Loucy (cell line): Measurements from ENCODE around the gene ASB10.

ENCODE experiments used
- H2AFZ ChIP-seq: fragments of 200-600 bp; sonication (generic); 2 replicates; pipeline ENCODE4 v1.6.0; 2016; ENCODE audit warnings: antibody characterized with exemption, mild to moderate bottlenecking, low read length, moderate library complexity
- H3F3A ChIP-seq: fragments of 200-600 bp; 2 replicates; pipeline ENCODE4 v1.6.0; 2016; ENCODE audit warnings: antibody characterized with exemption, low read depth, mild to moderate bottlenecking
- H3K27me3 ChIP-seq: fragments of 200-600 bp; sonication (generic); 2 replicates; pipeline ENCODE4 v1.6.1; 2014; ENCODE audit warnings: low read length, mild to moderate bottlenecking; ENCODE audit not compliant: insufficient read depth, poor library complexity, severe bottlenecking
- H3K36me3 ChIP-seq: fragments of 200-600 bp; sonication (generic); 2 replicates; pipeline ENCODE4 v1.6.1; 2016; ENCODE audit warnings: low read length; ENCODE audit not compliant: insufficient read depth
- H3K4me1 ChIP-seq: fragments of 200-600 bp; sonication (generic); 2 replicates; pipeline ENCODE4 v1.5.1; 2014; ENCODE audit warnings: low read length, mild to moderate bottlenecking; ENCODE audit not compliant: insufficient read depth, poor library complexity, severe bottlenecking
- H3K4me2 ChIP-seq: fragments of 200-600 bp; sonication (generic); 2 replicates; pipeline ENCODE4 v1.6.0; 2014; ENCODE audit warnings: antibody characterized with exemption, low read length, low read depth, mild to moderate bottlenecking; ENCODE audit not compliant: poor library complexity, severe bottlenecking
- H3K4me3 ChIP-seq: fragments of 200-600 bp; sonication (generic); 2 replicates; pipeline ENCODE4 v1.5.1; 2014; ENCODE audit warnings: low read length, mild to moderate bottlenecking, mixed read lengths; ENCODE audit not compliant: poor library complexity, severe bottlenecking
- H3K79me2 ChIP-seq: fragments of 200-600 bp; sonication (generic); 2 replicates; pipeline ENCODE4 v1.6.1; 2014; ENCODE audit warnings: low read length; ENCODE audit not compliant: insufficient read depth
- H3K9ac ChIP-seq: fragments of 200-600 bp; sonication (generic); 2 replicates; pipeline ENCODE4 v1.6.0; 2014; ENCODE audit warnings: mild to moderate bottlenecking, low read depth, low read length, moderate library complexity; ENCODE audit not compliant: poor library complexity, severe bottlenecking
- H3K9me2 ChIP-seq: fragments of 200-600 bp; sonication (generic); replicated peaks from 2 replicates; pipeline ENCODE4 v1.6.1; 2016; ENCODE audit warnings: low read depth, low read length, mixed read lengths
- H3K9me3 ChIP-seq: fragments of 200-600 bp; sonication (generic); 2 replicates; pipeline ENCODE4 v1.6.1; 2014; ENCODE audit warnings: mild to moderate bottlenecking, antibody characterized with exemption, low read length, low read depth; ENCODE audit not compliant: insufficient read depth
- H4K20me1 ChIP-seq: fragments of 200-600 bp; sonication (generic); 2 replicates; pipeline ENCODE4 v1.6.0; 2014; ENCODE audit warnings: antibody characterized with exemption, low read length, mild to moderate bottlenecking; ENCODE audit not compliant: insufficient read depth, poor library complexity, severe bottlenecking
- EZH2phosphoT487 ChIP-seq: fragments of 200-600 bp; IDR thresholded peaks from 2 replicates; pipeline ENCODE4 v1.6.1; 2018; ENCODE audit warnings: antibody characterized with exemption, mild to moderate bottlenecking, moderate library complexity, borderline replicate concordance
- TF ChIP-seq, protein P1 (sequence below): fragments of 200-600 bp; sonication (generic); conservative IDR thresholded peaks from 2 replicates; pipeline ENCODE4 v1.5.1; 2014; ENCODE audit warnings: mild to moderate bottlenecking, antibody characterized with exemption, low read length

Gene ASB10

DNA sequence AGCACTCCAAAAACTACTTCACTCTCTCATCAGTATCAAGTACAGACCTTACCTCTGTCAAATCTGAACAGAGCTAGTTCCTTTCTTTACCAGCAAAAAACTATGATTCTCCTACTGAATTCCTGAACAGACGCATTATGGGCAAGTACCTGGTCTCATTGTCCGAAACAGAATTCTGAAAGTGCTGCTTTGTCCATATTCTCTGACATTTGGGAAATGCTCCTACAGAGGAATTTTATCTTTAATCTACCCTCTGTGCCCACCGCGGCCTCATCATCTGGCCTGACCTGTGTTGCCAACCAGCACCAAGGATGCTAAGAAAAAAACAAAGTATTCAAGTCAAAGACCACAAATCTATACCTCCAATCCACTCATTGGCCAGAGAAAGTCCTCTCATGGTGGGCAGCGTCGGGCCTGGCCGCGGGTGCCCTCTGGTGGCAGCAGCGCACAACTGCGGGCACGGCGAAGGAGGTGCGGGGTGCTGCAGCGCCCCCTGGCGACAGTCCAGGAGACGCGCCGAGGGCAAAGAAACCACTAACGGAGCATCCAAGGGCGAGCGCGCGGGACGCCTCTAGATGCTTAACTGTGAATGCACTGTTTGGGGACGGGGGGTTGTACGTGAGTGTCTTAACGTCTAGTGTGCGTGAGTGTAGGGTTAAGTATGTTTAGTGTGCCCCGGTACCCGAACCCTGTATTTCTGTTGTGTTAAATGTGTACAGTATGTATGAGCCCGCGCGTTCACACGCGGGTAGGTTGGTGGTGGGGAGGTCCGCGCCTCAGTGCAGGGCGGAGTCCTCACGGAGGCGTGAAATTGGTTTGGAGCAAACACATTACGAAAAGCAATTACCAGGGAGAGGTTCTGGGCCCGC, 14.5 kb downstream of the ASB10 start:
- no peak overlapping the region for H3K4me3 ChIP-seq
- no peaks in the 10 kb centered on the region for H3F3A ChIP-seq
- H3K36me3 ChIP-seq, result no peaks in the 10 kb centered on the region
- H3K4me1 ChIP-seq, result no peaks in the 10 kb centered on the region
- no peak overlapping the region for H3K4me2 ChIP-seq
- H3K27me3 ChIP-seq, result no peaks in the 10 kb centered on the region
- TF ChIP-seq, protein P1, sequence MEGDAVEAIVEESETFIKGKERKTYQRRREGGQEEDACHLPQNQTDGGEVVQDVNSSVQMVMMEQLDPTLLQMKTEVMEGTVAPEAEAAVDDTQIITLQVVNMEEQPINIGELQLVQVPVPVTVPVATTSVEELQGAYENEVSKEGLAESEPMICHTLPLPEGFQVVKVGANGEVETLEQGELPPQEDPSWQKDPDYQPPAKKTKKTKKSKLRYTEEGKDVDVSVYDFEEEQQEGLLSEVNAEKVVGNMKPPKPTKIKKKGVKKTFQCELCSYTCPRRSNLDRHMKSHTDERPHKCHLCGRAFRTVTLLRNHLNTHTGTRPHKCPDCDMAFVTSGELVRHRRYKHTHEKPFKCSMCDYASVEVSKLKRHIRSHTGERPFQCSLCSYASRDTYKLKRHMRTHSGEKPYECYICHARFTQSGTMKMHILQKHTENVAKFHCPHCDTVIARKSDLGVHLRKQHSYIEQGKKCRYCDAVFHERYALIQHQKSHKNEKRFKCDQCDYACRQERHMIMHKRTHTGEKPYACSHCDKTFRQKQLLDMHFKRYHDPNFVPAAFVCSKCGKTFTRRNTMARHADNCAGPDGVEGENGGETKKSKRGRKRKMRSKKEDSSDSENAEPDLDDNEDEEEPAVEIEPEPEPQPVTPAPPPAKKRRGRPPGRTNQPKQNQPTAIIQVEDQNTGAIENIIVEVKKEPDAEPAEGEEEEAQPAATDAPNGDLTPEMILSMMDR, result peak; percentile 100
- no peak for TF ChIP-seq EZH2phosphoT487
- no peaks in the 10 kb centered on the region for H4K20me1 ChIP-seq
- no peaks in the 10 kb centered on the region for H3K79me2 ChIP-seq
- no peaks in the 10 kb centered on the region for H3K9me3 ChIP-seq
- H3K9me2 ChIP-seq, result no peaks in the 10 kb centered on the region
- H3K9ac ChIP-seq, result no peak overlapping the region
- peak overlapping the region; percentile 57; the same call in 1 of the 2 replicates for H2AFZ ChIP-seq

DNA sequence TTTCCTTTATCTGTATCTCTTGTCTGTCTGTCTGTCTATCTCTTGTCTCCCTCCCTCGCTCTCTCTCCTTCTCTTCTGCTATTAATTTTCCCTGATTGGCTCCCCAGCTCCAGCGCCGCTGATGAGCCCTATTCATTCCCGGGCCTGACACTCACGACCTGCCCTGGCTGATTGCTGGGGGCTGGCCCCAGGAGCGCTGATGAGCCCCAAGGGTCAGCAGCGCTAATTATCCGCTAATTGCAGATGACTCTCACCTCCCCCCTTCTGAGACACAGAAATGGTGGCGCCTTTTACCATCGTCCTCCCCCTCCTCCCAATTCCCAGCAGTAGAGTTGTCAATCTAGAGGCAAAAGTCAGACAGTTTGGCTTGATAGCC, 18.3 kb downstream of the ASB10 start:
- H2AFZ ChIP-seq, result no peak overlapping the region
- no peaks in the 10 kb centered on the region for H3K36me3 ChIP-seq
- H3K27me3 ChIP-seq, result no peaks in the 10 kb centered on the region
- no peak overlapping the region for H3K4me2 ChIP-seq
- H3K79me2 ChIP-seq, result no peaks in the 10 kb centered on the region
- H3F3A ChIP-seq, result no peaks in the 10 kb centered on the region
- H3K4me1 ChIP-seq, result no peaks in the 10 kb centered on the region
- no peaks in the 10 kb centered on the region for H3K9me2 ChIP-seq
- no peak overlapping the region for H3K9ac ChIP-seq
- no peak for TF ChIP-seq EZH2phosphoT487
- TF ChIP-seq, protein P1, result no peak
- H3K4me3 ChIP-seq, result no peak overlapping the region
- H3K9me3 ChIP-seq, result no peaks in the 10 kb centered on the region
- H4K20me1 ChIP-seq, result no peaks in the 10 kb centered on the region

DNA sequence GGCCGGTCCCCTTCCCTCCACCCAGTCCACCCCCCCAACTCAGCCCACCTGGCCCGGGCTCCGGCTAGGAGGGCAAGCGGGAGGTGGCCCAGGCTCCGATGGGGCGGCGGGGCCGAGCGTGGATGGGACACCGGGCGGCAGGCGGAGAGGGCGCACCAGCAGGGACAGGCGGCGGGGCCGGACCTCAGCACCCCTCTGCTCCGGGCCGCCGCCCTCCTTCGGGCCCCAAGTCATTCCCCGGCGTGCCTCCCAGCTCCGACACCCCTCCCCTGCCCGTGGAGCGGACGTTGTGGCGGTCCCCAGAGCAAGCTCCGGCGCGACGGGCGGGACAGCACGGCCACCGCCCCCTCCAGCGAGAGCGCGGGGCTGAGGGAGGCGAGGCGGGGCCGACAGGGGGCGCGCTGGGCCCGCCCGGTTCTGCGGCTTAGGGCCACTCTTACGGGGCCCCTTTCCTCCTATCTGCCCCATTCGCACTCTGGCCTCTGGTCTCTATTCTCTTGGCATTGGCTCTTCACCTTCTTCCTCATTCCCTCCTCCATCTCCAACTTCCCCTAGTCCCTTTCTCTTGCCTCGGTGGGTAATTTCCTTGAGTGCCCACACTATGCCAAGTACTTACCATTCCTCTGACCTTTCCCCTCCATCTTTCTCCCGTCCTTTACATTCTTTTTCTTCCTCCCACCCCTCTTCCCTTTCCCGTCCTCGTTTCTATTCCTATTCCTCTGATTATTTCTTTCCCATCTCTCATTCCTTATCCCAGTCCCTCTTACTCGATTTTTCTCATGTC, 18.9 kb downstream of the ASB10 start:
- H3K27me3 ChIP-seq, result no peaks in the 10 kb centered on the region
- no peak overlapping the region for H3K4me2 ChIP-seq
- no peak overlapping the region for H2AFZ ChIP-seq
- TF ChIP-seq EZH2phosphoT487, result no peak
- H3K9ac ChIP-seq, result no peak overlapping the region
- H3K9me3 ChIP-seq, result no peaks in the 10 kb centered on the region
- H3K9me2 ChIP-seq, result no peaks in the 10 kb centered on the region
- H3K4me1 ChIP-seq, result no peaks in the 10 kb centered on the region
- no peaks in the 10 kb centered on the region for H4K20me1 ChIP-seq
- no peak overlapping the region for H3K4me3 ChIP-seq
- H3K79me2 ChIP-seq, result no peaks in the 10 kb centered on the region
- no peaks in the 10 kb centered on the region for H3F3A ChIP-seq
- H3K36me3 ChIP-seq, result no peaks in the 10 kb centered on the region
